ENCODE data around the gene ATXN7. TPM values are rescaled to one million over a fixed set of nuclear protein-coding genes. Genes with fewer than 3 reads are reported as not detected.

Gene ATXN7
- total RNA-seq, 2 experiments from 2014 or later: 289 to 304 TPM

DNA sequence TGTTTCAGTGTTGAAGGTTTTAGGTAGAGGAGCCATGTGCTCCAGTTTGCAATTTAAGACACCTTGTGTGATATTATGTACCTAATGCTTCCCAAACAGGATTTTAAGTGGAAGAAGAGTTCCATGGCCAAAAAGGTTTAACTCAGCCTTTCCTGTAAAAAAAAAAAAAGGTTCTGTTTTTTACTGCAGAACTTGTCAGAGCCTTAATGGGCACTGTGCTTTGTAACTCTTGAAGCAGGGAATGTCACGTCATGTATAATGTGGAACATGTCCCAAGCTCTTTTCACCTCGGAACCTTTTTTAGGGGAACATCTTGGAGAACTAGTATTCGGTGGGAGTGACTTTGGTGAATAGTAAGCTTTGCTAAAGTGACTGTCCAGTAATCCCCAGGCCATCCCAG, 128.0 kb downstream of the ATXN7 start:
- Histone ChIP-seq H3K4me1 (ENCODE audit: insufficient read depth, low read length) (peaks cover 14% of the 10 kb centered on the region), H3K9me3 (ENCODE audit: control insufficient read depth in 1 of 2, insufficient read depth in 1 of 2, low read length in 2 of 2) (no peaks in the 10 kb centered on the region), H3K27me3 (ENCODE audit: control insufficient read depth in 1 of 2, insufficient read depth in 2 of 2, low read length in 2 of 2) (no peaks in the 10 kb centered on the region), H3K27ac (ENCODE audit: low read depth in 1 of 2, low read length in 2 of 2) (no peak overlapping the region), H3K4me3 (ENCODE audit: low read length) (no peak overlapping the region), H3K36me3 (ENCODE audit: insufficient read depth, low read length) (peaks cover 100% of the 10 kb centered on the region)
- TF ChIP-seq, protein P1, sequence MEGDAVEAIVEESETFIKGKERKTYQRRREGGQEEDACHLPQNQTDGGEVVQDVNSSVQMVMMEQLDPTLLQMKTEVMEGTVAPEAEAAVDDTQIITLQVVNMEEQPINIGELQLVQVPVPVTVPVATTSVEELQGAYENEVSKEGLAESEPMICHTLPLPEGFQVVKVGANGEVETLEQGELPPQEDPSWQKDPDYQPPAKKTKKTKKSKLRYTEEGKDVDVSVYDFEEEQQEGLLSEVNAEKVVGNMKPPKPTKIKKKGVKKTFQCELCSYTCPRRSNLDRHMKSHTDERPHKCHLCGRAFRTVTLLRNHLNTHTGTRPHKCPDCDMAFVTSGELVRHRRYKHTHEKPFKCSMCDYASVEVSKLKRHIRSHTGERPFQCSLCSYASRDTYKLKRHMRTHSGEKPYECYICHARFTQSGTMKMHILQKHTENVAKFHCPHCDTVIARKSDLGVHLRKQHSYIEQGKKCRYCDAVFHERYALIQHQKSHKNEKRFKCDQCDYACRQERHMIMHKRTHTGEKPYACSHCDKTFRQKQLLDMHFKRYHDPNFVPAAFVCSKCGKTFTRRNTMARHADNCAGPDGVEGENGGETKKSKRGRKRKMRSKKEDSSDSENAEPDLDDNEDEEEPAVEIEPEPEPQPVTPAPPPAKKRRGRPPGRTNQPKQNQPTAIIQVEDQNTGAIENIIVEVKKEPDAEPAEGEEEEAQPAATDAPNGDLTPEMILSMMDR (IDR thresholded peaks at IDR 0.05): no peak
- intact Hi-C loops (cut with DNase I, micrococcal nuclease): loop anchor here in 1 of 2 experiments (2.0 kb wide), 1 partner anchor 13 kb away; no protein-coding TSS in a partner anchor
- Mint-ChIP-seq H3K27ac (peak overlapping the region; percentile 83), H3K4me1 (ENCODE audit: low read depth) (peaks cover 67% of the 10 kb centered on the region), H3K27me3 (no peaks in the 10 kb centered on the region), H3K4me3 (no peak overlapping the region), H3K9me3 (no peaks in the 10 kb centered on the region), H3K36me3 (ENCODE audit: low read depth) (peaks cover 96% of the 10 kb centered on the region)
- ChIA-PET POLR2A (interaction anchor here (1.3 to 7.5 kb wide), 4 partner anchors 13 to 33 kb away, joined by 3 to 39 read pairs (median 16); no protein-coding TSS in a partner anchor), CTCF (interaction anchor here (2.6 to 3.5 kb wide), 3 partner anchors 24 to 32 kb away, joined by 8 to 40 read pairs (median 16); partner anchors contain the start of gene PSMD6)
- DNase-seq: no peak
- no peak for ATAC-seq (ENCODE audit: poor library complexity)

DNA sequence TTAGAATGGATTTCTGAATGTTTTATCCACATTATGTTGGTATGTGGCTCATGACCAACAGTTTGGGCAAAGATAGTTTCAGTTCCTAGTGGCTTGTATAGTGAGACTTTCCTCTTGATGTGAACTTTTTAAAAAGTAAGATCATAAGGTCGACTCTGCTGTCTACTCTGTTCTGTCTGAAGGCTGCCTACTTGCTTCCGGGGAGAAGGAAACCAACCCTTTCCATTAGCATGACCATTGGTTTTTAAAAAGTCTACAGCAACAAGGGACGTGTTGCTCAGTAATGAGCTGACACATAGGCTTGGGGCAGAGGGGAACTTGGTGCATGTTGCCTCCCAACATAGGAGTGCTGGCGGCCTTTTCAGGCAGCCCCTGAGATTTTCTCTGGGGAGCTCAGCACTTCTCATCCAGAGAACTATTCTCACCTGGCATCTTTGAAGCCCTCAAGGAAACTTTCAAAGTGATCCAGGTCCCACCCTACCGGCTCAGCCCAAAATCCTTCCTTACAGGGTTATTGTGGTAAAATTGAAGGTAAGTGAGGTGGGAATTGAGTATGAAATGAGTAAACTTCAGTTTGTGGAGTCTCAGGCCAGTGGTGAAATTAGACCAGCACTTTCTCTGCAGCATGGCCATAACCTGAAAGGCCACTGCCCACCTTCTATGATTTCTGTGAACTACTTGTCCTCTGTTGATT, 129.0 kb downstream of the ATXN7 start:
- Mint-ChIP-seq H3K4me1 (ENCODE audit: low read depth) (peaks cover 66% of the 10 kb centered on the region), H3K27ac (peak overlapping the region; percentile 83), H3K27me3 (no peaks in the 10 kb centered on the region), H3K9me3 (no peaks in the 10 kb centered on the region), H3K36me3 (ENCODE audit: low read depth) (peaks cover 96% of the 10 kb centered on the region), H3K4me3 (no peak overlapping the region)
- H3K27ac ChIP-seq (ENCODE audit: low read depth in 1 of 2, low read length in 2 of 2): no peak overlapping the region
- intact Hi-C loops (cut with DNase I, micrococcal nuclease): loop anchor here (1.0 to 2.0 kb wide), 2 partner anchors 14 to 30 kb away; no protein-coding TSS in a partner anchor
- H3K4me1 ChIP-seq (ENCODE audit: insufficient read depth, low read length): peaks cover 14% of the 10 kb centered on the region
- H3K36me3 ChIP-seq (ENCODE audit: insufficient read depth, low read length): peaks cover 95% of the 10 kb centered on the region
- no peaks in the 10 kb centered on the region for H3K27me3 ChIP-seq (ENCODE audit: control insufficient read depth in 1 of 2, insufficient read depth in 2 of 2, low read length in 2 of 2)
- POLR2A ChIA-PET: interaction anchor here (1.3 to 7.5 kb wide), 5 partner anchors 14 to 34 kb away, joined by 3 to 39 read pairs (median 14); no protein-coding TSS in a partner anchor
- ATAC-seq (ENCODE audit: poor library complexity): no peak
- no peak for DNase-seq
- CTCF ChIA-PET: interaction anchor here (1.1 to 3.5 kb wide), 7 partner anchors 9 to 51 kb away, joined by 3 to 40 read pairs (median 15); no protein-coding TSS in a partner anchor
- H3K9me3 ChIP-seq (ENCODE audit: control insufficient read depth in 1 of 2, insufficient read depth in 1 of 2, low read length in 2 of 2): no peaks in the 10 kb centered on the region
- TF ChIP-seq, protein P1 (IDR thresholded peaks at IDR 0.05): no peak
- no peak overlapping the region for H3K4me3 ChIP-seq (ENCODE audit: low read length)

DNA sequence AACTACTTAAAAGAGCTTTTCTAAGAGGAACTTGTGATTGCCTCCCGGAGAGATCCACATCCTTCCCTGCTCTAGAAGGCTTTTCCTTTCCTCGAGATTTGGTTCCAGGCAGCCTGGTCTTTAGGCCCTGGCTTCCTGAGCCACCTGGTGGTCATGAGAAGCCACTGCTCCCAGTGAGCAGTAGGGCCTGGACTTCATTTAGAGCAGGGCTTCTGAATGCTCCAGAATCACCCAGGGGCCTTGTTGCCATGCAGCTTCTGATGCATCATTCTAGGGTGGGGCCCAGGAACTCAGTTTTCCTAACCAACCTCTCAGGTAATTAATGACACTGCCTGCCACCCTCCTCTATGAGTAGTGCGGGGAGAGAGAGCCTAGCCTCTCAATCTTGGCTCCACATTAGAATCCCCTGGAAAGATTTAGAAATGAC, 130.0 kb downstream of the ATXN7 start:
- ChIA-PET POLR2A (interaction anchor here (0.8 to 7.5 kb wide), 4 partner anchors 15 to 32 kb away, joined by 3 to 39 read pairs (median 19); no protein-coding TSS in a partner anchor), CTCF (interaction anchor here (0.7 to 3.5 kb wide), 11 partner anchors 10 to 86 kb away, joined by 3 to 40 read pairs (median 9); no protein-coding TSS in a partner anchor)
- H3K9me3 ChIP-seq (ENCODE audit: control insufficient read depth in 1 of 2, insufficient read depth in 1 of 2, low read length in 2 of 2): no peaks in the 10 kb centered on the region
- peaks cover 14% of the 10 kb centered on the region for H3K4me1 ChIP-seq (ENCODE audit: insufficient read depth, low read length)
- no peak overlapping the region for H3K4me3 ChIP-seq (ENCODE audit: low read length)
- Mint-ChIP-seq H3K9me3 (no peaks in the 10 kb centered on the region), H3K36me3 (ENCODE audit: low read depth) (peaks cover 96% of the 10 kb centered on the region), H3K4me1 (ENCODE audit: low read depth) (peaks cover 74% of the 10 kb centered on the region), H3K27ac (peak overlapping the region; percentile 83), H3K4me3 (peak overlapping the region; percentile 11), H3K27me3 (no peaks in the 10 kb centered on the region)
- TF ChIP-seq, protein P1 (IDR thresholded peaks at IDR 0.05): peak; percentile 95
- no peak overlapping the region for H3K27ac ChIP-seq (ENCODE audit: low read depth in 1 of 2, low read length in 2 of 2)
- DNase-seq (peak; percentile 33 to 81 (median 48)), ATAC-seq (ENCODE audit: poor library complexity) (peak; percentile 87)
- intact Hi-C loops (cut with DNase I, micrococcal nuclease): loop anchor here (1.0 to 2.0 kb wide), 2 partner anchors 15 to 31 kb away; no protein-coding TSS in a partner anchor
- no peaks in the 10 kb centered on the region for H3K27me3 ChIP-seq (ENCODE audit: control insufficient read depth in 1 of 2, insufficient read depth in 2 of 2, low read length in 2 of 2)
- peaks cover 94% of the 10 kb centered on the region for H3K36me3 ChIP-seq (ENCODE audit: insufficient read depth, low read length)

Measured in CD4-positive, alpha-beta T cell (primary cell).